SK-MEL-5 (cell line): ENCODE measurements around the gene HMCES. TPM values are rescaled to one million over a fixed set of nuclear protein-coding genes. Genes with fewer than 3 reads are reported as not detected.

Experiments used
- DNase-seq: peaks from one replicate; pipeline ENCODE4 v3.0.0-alpha.2; 2016; ENCODE audit warnings: low read depth, low spot score
- in situ Hi-C: cut with HindIII; loops from 2 replicates; pipeline ENCODE4 v1.10.0; 2016; ENCODE audit warnings: low sequenced_read_pairs, high pct_unique_total_duplicates, low pct_unique_long_range_greater_than_20kb
- total RNA-seq: library from RNA; depleted of rRNA; stranded (reverse); fragments of >200 nt; shearing (Covaris generic); gene quantifications from 2 replicates; pipeline ENCODE4 v1.2.3, GENCODE V29; 2014

Gene HMCES
- total RNA-seq, 1 experiment from 2014 or later: 20.5 TPM

- DNase-seq: no peak
- in situ Hi-C loops: no loop called here
These were observed 35.2 kb downstream of the HMCES start for GRCh38 chr3:129313665-129314385.

GRCh38 chr3:129314386-129315222 is 35.9 kb downstream of the HMCES start:
- DNase-seq: peak; percentile 82
- in situ Hi-C loops: no loop called here

- in situ Hi-C loops: no loop called here
- DNase-seq: no peak
These were observed 36.7 kb downstream of the HMCES start for GRCh38 chr3:129315223-129315997.

- in situ Hi-C loops: no loop called here
- DNase-seq: no peak
These were observed 37.3 kb downstream of the HMCES start for GRCh38 chr3:129315998-129316247.

- in situ Hi-C loops: no loop called here
- peak; percentile 82 for DNase-seq
These were observed 37.8 kb downstream of the HMCES start for GRCh38 chr3:129316248-129317013.

GRCh38 chr3:129317014-129317771 is 38.5 kb downstream of the HMCES start:
- no peak for DNase-seq
- in situ Hi-C loops: no loop called here

- no peak for DNase-seq
- in situ Hi-C loops: no loop called here
These were observed 39.2 kb downstream of the HMCES start for GRCh38 chr3:129317848-129318247.

- DNase-seq: no peak
- in situ Hi-C loops: no loop called here
These were observed 40.3 kb downstream of the HMCES start for GRCh38 chr3:129318921-129319320.

- DNase-seq: no peak
These were observed 41.6 kb downstream of the HMCES start for GRCh38 chr3:129320261-129320660.

GRCh38 chr3:129320825-129321487 is 42.3 kb downstream of the HMCES start:
- in situ Hi-C loops: no loop called here
- DNase-seq: no peak

More at GRCh38 chr3:129320261-129320660, 41.6 kb downstream of the HMCES start:
- in situ Hi-C loops: no loop called here

GRCh38 chr3:129321887-129322286 is 43.2 kb downstream of the HMCES start:
- DNase-seq: no peak
- in situ Hi-C loops: no loop called here

GRCh38 chr3:129323651-129324294 is 45.1 kb downstream of the HMCES start:
- no peak for DNase-seq
- in situ Hi-C loops: no loop called here

- no peak for DNase-seq
- in situ Hi-C loops: no loop called here
These were observed 46.2 kb downstream of the HMCES start for GRCh38 chr3:129324855-129325254.

- in situ Hi-C loops: no loop called here
- no peak for DNase-seq
These were observed 46.7 kb downstream of the HMCES start for GRCh38 chr3:129325383-129325782.

- DNase-seq: no peak
- in situ Hi-C loops: no loop called here
These were observed 47.5 kb downstream of the HMCES start for GRCh38 chr3:129326138-129326537.

- in situ Hi-C loops: no loop called here
- DNase-seq: no peak
These were observed 47.9 kb downstream of the HMCES start for GRCh38 chr3:129326595-129326994.
